Cardiac muscle cell (in vitro differentiated cells and primary cell): Measurements from ENCODE around the gene FRY. TPM values are rescaled to one million over a fixed set of nuclear protein-coding genes. Genes with fewer than 3 reads are reported as not detected.
"Not testable (repeated sequence)": the region's sequence is repeated elsewhere in the genome, so short reads cannot be mapped to it uniquely, and the experiment has no call there.

ENCODE experiments used
- DNase-seq, 2 donors: peaks; one replicate each; pipeline versions ENCODE4 v3.0.0 to v3.0.0-alpha.2; 2010 to 2017; ENCODE audit warnings: low read depth in 1 of 2, low spot score in 1 of 2
- H3K27ac ChIP-seq: fragments of 200-600 bp; sonication (generic); 2 replicates; pipeline ENCODE4 v1.5.1; 2016
- H3K27me3 ChIP-seq: fragments of 200-600 bp; sonication (generic); 2 replicates; pipeline ENCODE4 v1.6.0; 2016; ENCODE audit warnings: control low read depth
- H3K36me3 ChIP-seq: fragments of 200-600 bp; sonication (generic); 2 replicates; pipeline ENCODE4 v1.5.1; 2016; ENCODE audit warnings: control low read depth
- H3K4me1 ChIP-seq: fragments of 200-600 bp; sonication (generic); 2 replicates; pipeline ENCODE4 v1.8.1; 2017; ENCODE audit warnings: low read depth, mild to moderate bottlenecking, mixed run types
- H3K4me3 ChIP-seq: fragments of 200-600 bp; sonication (generic); 2 replicates; pipeline ENCODE4 v1.5.1; 2016; ENCODE audit warnings: mild to moderate bottlenecking
- H3K9me3 ChIP-seq: fragments of 200-600 bp; sonication (generic); 2 replicates; pipeline ENCODE4 v1.5.1; 2017; ENCODE audit warnings: low read depth, mild to moderate bottlenecking, control low read depth
- CTCF ChIP-seq: IDR thresholded peaks from 2 replicates; pipeline ENCODE4 v1.5.1; 2012; ENCODE audit warnings: low read depth, mild to moderate bottlenecking, low read length
- polyA plus RNA-seq: library from polyadenylated mRNA; unstranded; fragments of >200 nt; fragmentation: Nextera tagmentation; extraction: Ambion mirVana; gene quantifications from 2 replicates; pipeline ENCODE4 v1.2.1, GENCODE V29; 2016
- total RNA-seq: library from RNA; depleted of rRNA; stranded (reverse); fragments of >200 nt; gene quantifications from 2 replicates; pipeline ENCODE4 v1.2.3, GENCODE V29; 2016

FRY gene
- total and polyA plus RNA-seq, 2 experiments from 2014 or later, result 2.4 to 13.2 TPM

GRCh38 chr13:31987535-31988170 lies 43.9 kb upstream of the FRY start:
- no peak overlapping the region for H3K27ac ChIP-seq
- H3K9me3 ChIP-seq, result no peaks in the 10 kb centered on the region
- no peaks in the 10 kb centered on the region for H3K27me3 ChIP-seq
- H3K36me3 ChIP-seq, result no peaks in the 10 kb centered on the region
- no peak overlapping the region for H3K4me3 ChIP-seq
- no peak for TF ChIP-seq CTCF
- DNase-seq, result no peak
- H3K4me1 ChIP-seq, result no peaks in the 10 kb centered on the region

GRCh38 chr13:31994367-31994766 lies 37.2 kb upstream of the FRY start:
- not testable (repeated sequence) for H3K27ac ChIP-seq, H3K9me3 ChIP-seq, H3K36me3 ChIP-seq, H3K27me3 ChIP-seq, DNase-seq, H3K4me3 ChIP-seq, H3K4me1 ChIP-seq

GRCh38 chr13:31996601-31997000 lies 35.0 kb upstream of the FRY start:
- Histone ChIP-seq H3K27ac (no peak overlapping the region), H3K27me3 (no peaks in the 10 kb centered on the region), H3K4me3 (no peak overlapping the region), H3K9me3 (no peaks in the 10 kb centered on the region), H3K4me1 (peaks cover 10% of the 10 kb centered on the region), H3K36me3 (no peaks in the 10 kb centered on the region)
- no peak for TF ChIP-seq CTCF
- DNase-seq, result no peak

GRCh38 chr13:31997641-31998040 lies 33.9 kb upstream of the FRY start:
- no peak for TF ChIP-seq CTCF
- Histone ChIP-seq H3K4me1 (peaks cover 10% of the 10 kb centered on the region), H3K27ac (no peak overlapping the region), H3K9me3 (no peaks in the 10 kb centered on the region), H3K36me3 (no peaks in the 10 kb centered on the region), H3K27me3 (no peaks in the 10 kb centered on the region), H3K4me3 (no peak overlapping the region)
- no peak for DNase-seq

- H3K4me1 ChIP-seq, result peaks cover 10% of the 10 kb centered on the region
- no peaks in the 10 kb centered on the region for H3K36me3 ChIP-seq
- H3K27ac ChIP-seq, result no peak overlapping the region
- DNase-seq, result peak in 1 of 2 donors; percentile 3
- no peaks in the 10 kb centered on the region for H3K9me3 ChIP-seq
- no peak overlapping the region for H3K4me3 ChIP-seq
- TF ChIP-seq CTCF, result no peak
- H3K27me3 ChIP-seq, result no peaks in the 10 kb centered on the region
Measured at GRCh38 chr13:31998131-31998530, 33.4 kb upstream of the FRY start.

GRCh38 chr13:32000754-32001153 lies 30.8 kb upstream of the FRY start:
- not testable (repeated sequence) for H3K4me3 ChIP-seq, DNase-seq, H3K36me3 ChIP-seq, H3K27me3 ChIP-seq, H3K9me3 ChIP-seq, H3K27ac ChIP-seq
- H3K4me1 ChIP-seq, result peaks cover 10% of the 10 kb centered on the region
